HCT116 (cell line): ENCODE data around the gene USP32. TPM values are rescaled to one million over a fixed set of nuclear protein-coding genes. Genes with fewer than 3 reads are reported as not detected.

Experiments used
- ATAC-seq: fragments of 200-7000 bp; cut with Tn5 transposase; 2 replicates; pipeline ENCODE4 v1.9.1; 2020; ENCODE audit warnings: mild to moderate bottlenecking, moderate library complexity
- BruUV-seq: library from RNA; stranded (reverse); fragments of 400-500 nt; replicated peaks from 2 replicates; lab custom pipeline; 2021; lab: Mats Ljungman, UMichigan
- CTCF ChIA-PET: fragments of 300-600 bp; sonication (Branson Sonifier 250); formaldehyde crosslinking; loops from one replicate; lab custom pipeline; 2021; ENCODE audit warnings: antibody characterized with exemption; lab: Charles Lee
- POLR2A ChIA-PET: fragments of 300-600, 350-600 bp; sonication (Branson Sonifier 250); formaldehyde crosslinking; loops from one replicate; lab custom pipeline; 2021; ENCODE audit warnings: antibody characterized with exemption; lab: Charles Lee
- RAD21 ChIA-PET, 2 experiments: fragments of 300-600 bp; sonication (Branson Sonifier 250); formaldehyde crosslinking; loops; one replicate each; lab custom pipeline; 2023; ENCODE audit warnings: low total read pairs in 2 of 2; ENCODE audit not compliant: uncharacterized antibody in 2 of 2, unreplicated experiment in 2 of 2, low non-redundant PET in 1 of 2; lab: Charles Lee
- DNase-seq: peaks from one replicate; pipeline ENCODE4 v3.0.0-alpha.2; 2010; ENCODE audit warnings: low read depth, low spot score
- H2AFZ ChIP-seq: fragments of 200-600 bp; shearing (Covaris generic), sonication (generic); 2 replicates; pipeline ENCODE4 v1.6.1; 2017; ENCODE audit warnings: low read depth, mixed run types, mixed read lengths, antibody characterized with exemption, low read length; ENCODE audit not compliant: poor library complexity, severe bottlenecking
- H3K27ac ChIP-seq: 2 replicates; pipeline ENCODE4 v1.5.1; 2012; ENCODE audit warnings: low read depth, low read length
- H3K27me3 ChIP-seq: fragments of 200-600 bp; sonication (generic); 2 replicates; pipeline ENCODE4 v1.6.1; 2016; ENCODE audit warnings: mixed run types, low read length, mixed read lengths; ENCODE audit not compliant: insufficient read depth
- H3K36me3 ChIP-seq, 2 experiments: fragments of 200-500 bp in 1 of 2; fragments of 200-600 bp in 1 of 2; sonication (Bioruptor generic) in 1 of 2; sonication (generic) in 1 of 2; 2 replicates each; pipeline versions ENCODE4 v1.5.1 to v1.6.1; 2014 to 2016; ENCODE audit warnings: low read length in 2 of 2, inconsistent platforms in 1 of 2, mixed read lengths in 1 of 2, mixed run types in 1 of 2; ENCODE audit not compliant: insufficient read depth in 2 of 2, control insufficient read depth in 1 of 2
- H3K4me1 ChIP-seq, 2 experiments: fragments of 200-600 bp in 1 of 2; sonication (generic) in 1 of 2; 2 replicates each; pipeline versions ENCODE4 v1.5.1 to v1.6.1; 2012 to 2017; ENCODE audit warnings: low read length in 2 of 2, inconsistent platforms in 1 of 2, mild to moderate bottlenecking in 1 of 2, mixed read lengths in 1 of 2, mixed run types in 1 of 2, moderate library complexity in 1 of 2; ENCODE audit not compliant: insufficient read depth in 2 of 2, control insufficient read depth in 1 of 2
- H3K4me2 ChIP-seq: fragments of 200-600 bp; sonication (generic); 2 replicates; pipeline ENCODE4 v1.6.1; 2017; ENCODE audit warnings: mixed run types, low read length, mixed read lengths
- H3K4me3 ChIP-seq, 2 experiments: fragments of 200-600 bp in 1 of 2; sonication (generic) in 1 of 2; replicated peaks in 1 of 2; 2 replicates each; pipeline ENCODE4 v1.5.1; 2011 to 2016; ENCODE audit warnings: low read length in 2 of 2, control low read depth in 1 of 2, low read depth in 1 of 2, mild to moderate bottlenecking in 1 of 2, mixed read lengths in 1 of 2, mixed run types in 1 of 2
- H3K79me2 ChIP-seq: fragments of 200-600 bp; sonication (generic); 2 replicates; pipeline ENCODE4 v1.6.1; 2017; ENCODE audit warnings: mild to moderate bottlenecking, mixed run types, low read length, moderate library complexity, mixed read lengths; ENCODE audit not compliant: insufficient read depth
- H3K9ac ChIP-seq: fragments of 200-600 bp; sonication (generic); 2 replicates; pipeline ENCODE4 v1.6.1; 2016; ENCODE audit warnings: low read length, mixed read lengths
- H3K9me2 ChIP-seq: fragments of 200-600 bp; sonication (generic), shearing (Covaris generic); 2 replicates; pipeline ENCODE4 v1.6.1; 2017; ENCODE audit warnings: mixed run types, mild to moderate bottlenecking, moderate library complexity; ENCODE audit not compliant: insufficient read depth
- H3K9me3 ChIP-seq, 2 experiments: fragments of 200-500 bp in 1 of 2; fragments of 200-600 bp in 1 of 2; sonication (Bioruptor generic) in 1 of 2; sonication (generic) in 1 of 2; 2 replicates each; pipeline ENCODE4 v1.6.1; 2014 to 2017; ENCODE audit warnings: low read length in 2 of 2, mixed read lengths in 2 of 2, inconsistent platforms in 1 of 2, low read depth in 1 of 2, mild to moderate bottlenecking in 1 of 2, mixed run types in 1 of 2, moderate library complexity in 1 of 2; ENCODE audit not compliant: control insufficient read depth in 1 of 2, insufficient read depth in 1 of 2
- H4K20me1 ChIP-seq: fragments of 200-600 bp; sonication (generic), shearing (Covaris generic); 2 replicates; pipeline ENCODE4 v1.6.1; 2017; ENCODE audit warnings: mixed run types, mild to moderate bottlenecking, moderate library complexity; ENCODE audit not compliant: insufficient read depth
- ATF3 ChIP-seq: IDR thresholded peaks from 2 replicates; pipeline ENCODE4 v1.6.1; 2012
- CBX3 ChIP-seq: IDR thresholded peaks from 2 replicates; pipeline ENCODE4 v1.6.1; 2012; ENCODE audit warnings: low read depth
- CEBPB ChIP-seq: IDR thresholded peaks from 2 replicates; pipeline ENCODE4 v1.6.1; 2012; ENCODE audit warnings: low read depth
- CTCF ChIP-seq, 3 experiments: fragments of 200-600 bp in 1 of 3; sonication (generic) in 1 of 3; IDR thresholded peaks in 2 of 3; conservative IDR thresholded peaks in 1 of 3; 2 replicates each; pipeline ENCODE4 v1.5.1; 2012 to 2017; ENCODE audit warnings: low read depth in 2 of 3, low read length in 2 of 3, antibody characterized with exemption in 1 of 3, borderline replicate concordance in 1 of 3, control low read depth in 1 of 3, mild to moderate bottlenecking in 1 of 3, mixed read lengths in 1 of 3, mixed run types in 1 of 3, moderate library complexity in 1 of 3; ENCODE audit not compliant: insufficient read depth in 1 of 3
- EGR1 ChIP-seq: IDR thresholded peaks from 2 replicates; pipeline ENCODE4 v1.6.1; 2012; ENCODE audit warnings: low read depth
- EZH2 ChIP-seq: fragments of 200-600 bp; sonication (generic); IDR thresholded peaks from 2 replicates; pipeline ENCODE4 v1.6.1; 2017; ENCODE audit warnings: antibody characterized with exemption, mixed run types
- JUND ChIP-seq: IDR thresholded peaks from 2 replicates; pipeline ENCODE4 v1.6.1; 2012
- POLR2A ChIP-seq: IDR thresholded peaks from 2 replicates; pipeline ENCODE4 v1.7.0; 2011; ENCODE audit warnings: borderline replicate concordance; ENCODE audit not compliant: insufficient read depth, insufficient read length; ENCODE audit errors: extremely low read depth
- POLR2AphosphoS5 ChIP-seq: IDR thresholded peaks from 2 replicates; pipeline ENCODE4 v1.6.1; 2011; ENCODE audit warnings: mild to moderate bottlenecking, low read depth, low read length, moderate library complexity
- SIN3A ChIP-seq: IDR thresholded peaks from 2 replicates; pipeline ENCODE4 v1.6.1; 2012; ENCODE audit warnings: low read depth
- TCF7L2 ChIP-seq: IDR thresholded peaks from 2 replicates; pipeline ENCODE4 v1.7.0; 2011; ENCODE audit warnings: borderline replicate concordance, inconsistent platforms; ENCODE audit not compliant: insufficient read depth, insufficient read length; ENCODE audit errors: extremely low read depth
- YY1 ChIP-seq: IDR thresholded peaks from 2 replicates; pipeline ENCODE4 v1.6.1; 2011; ENCODE audit warnings: low read length, low read depth, moderate library complexity, mild to moderate bottlenecking; ENCODE audit not compliant: insufficient replicate concordance; ENCODE audit errors: extremely low read depth
- ZBTB33 ChIP-seq: IDR thresholded peaks from 2 replicates; pipeline ENCODE4 v1.6.1; 2011; ENCODE audit warnings: mild to moderate bottlenecking, low read length, moderate library complexity; ENCODE audit not compliant: insufficient replicate concordance; ENCODE audit errors: extremely low read depth
- ZFX ChIP-seq: fragments of 450-650 bp; IDR thresholded peaks from 2 replicates; pipeline ENCODE4 v1.6.1; 2017
- ZNF274 ChIP-seq: fragments of 200-500 bp; sonication (Bioruptor generic); IDR thresholded peaks from 2 replicates; pipeline ENCODE4 v1.6.1; 2014; ENCODE audit warnings: mild to moderate bottlenecking, low read depth, low read length, inconsistent platforms
- intact Hi-C: fragments of 100-400 bp; cut with micrococcal nuclease; formaldehyde crosslinking; loops from 2 replicates; pipeline ENCODE4 v1.10.0; 2022
- total RNA-seq: library from RNA; stranded (reverse); gene quantifications from one replicate; pipeline ENCODE4 v1.2.1, GENCODE V29; 2021; ENCODE audit not compliant: unreplicated experiment

USP32 gene
- total RNA-seq, 1 experiment from 2014 or later, result 67.0 TPM

- no peaks in the 10 kb centered on the region for H3K36me3 ChIP-seq
- H3K4me3 ChIP-seq, result no peak overlapping the region
- RAD21 ChIA-PET, result no interaction called here
- H3K79me2 ChIP-seq, result no peaks in the 10 kb centered on the region
- H2AFZ ChIP-seq, result no peak overlapping the region
- no peak overlapping the region for H3K27ac ChIP-seq
- H3K9me2 ChIP-seq, result no peaks in the 10 kb centered on the region
- H4K20me1 ChIP-seq, result no peaks in the 10 kb centered on the region
- CTCF ChIA-PET, result no interaction called here
- DNase-seq (no peak), ATAC-seq (no peak)
- no peak overlapping the region for H3K4me2 ChIP-seq
- H3K27me3 ChIP-seq, result no peaks in the 10 kb centered on the region
- intact Hi-C loops, result loop anchor here (10.0 kb wide), 2 partner anchors 456 to 486 kb away; partner anchors contain the start of gene PPM1D
- H3K4me1 ChIP-seq, result peaks cover under 1 to 5% of the 10 kb centered on the region in 2 experiments; a peak in 3 of 4 replicates
- no TSS peak for BruUV-seq
- no peak for TF ChIP-seq ZFX
- TF ChIP-seq ZNF274, result no peak
- TF ChIP-seq POLR2A, result no peak
- no peak for TF ChIP-seq SIN3A
- TF ChIP-seq JUND, result no peak
- no peak for TF ChIP-seq TCF7L2
- TF ChIP-seq EGR1, result no peak
- TF ChIP-seq ATF3, result no peak
- TF ChIP-seq EZH2, result no peak
- no peak for TF ChIP-seq CBX3
- no peak for TF ChIP-seq YY1
- TF ChIP-seq ZBTB33, result no peak
- TF ChIP-seq CEBPB, result no peak
- no peak for TF ChIP-seq POLR2AphosphoS5
- no peak for TF ChIP-seq CTCF (IDR thresholded peaks at IDR 0.05 in 2 of 3, conservative IDR thresholded peaks at IDR 0.05 in 1 of 3; ENCODE audit: borderline replicate concordance in 1 of 3, insufficient read depth in 1 of 3, low read depth in 2 of 3, low read length in 2 of 3)
- H3K9me3 ChIP-seq, result no peaks in the 10 kb centered on the region
- H3K9ac ChIP-seq, result no peak overlapping the region
- POLR2A ChIA-PET, result no interaction called here
Observed at GRCh38 chr17:60148373-60148772, 243.6 kb downstream of the USP32 start.
